GM23248 (cell line): ENCODE results near the gene MGAT4C. TPM values are rescaled to one million over a fixed set of nuclear protein-coding genes. Genes with fewer than 3 reads are reported as not detected.

Experiments used
- DNase-seq: peaks from one replicate; pipeline ENCODE4 v3.0.0-alpha.2; 2015
- H2AFZ ChIP-seq: fragments of 200-600 bp; sonication (generic); 2 replicates; pipeline ENCODE4 v1.6.1; 2016; ENCODE audit warnings: antibody characterized with exemption
- H3F3A ChIP-seq: fragments of 200-600 bp; sonication (generic); 2 replicates; pipeline ENCODE4 v1.6.1; 2016; ENCODE audit warnings: mild to moderate bottlenecking, antibody characterized with exemption, mixed run types; ENCODE audit not compliant: insufficient read depth
- H3K27ac ChIP-seq: fragments of 200-600 bp; sonication (generic); 2 replicates; pipeline ENCODE4 v1.5.1; 2016; ENCODE audit warnings: mild to moderate bottlenecking
- H3K27me3 ChIP-seq: fragments of 200-600 bp; sonication (generic); replicated peaks from 2 replicates; pipeline ENCODE4 v1.6.1; 2016; ENCODE audit warnings: mild to moderate bottlenecking; ENCODE audit not compliant: insufficient read depth
- H3K36me3 ChIP-seq: fragments of 200-600 bp; sonication (generic); 2 replicates; pipeline ENCODE4 v1.6.1; 2016; ENCODE audit warnings: low read depth, mild to moderate bottlenecking
- H3K4me1 ChIP-seq: fragments of 200-600 bp; sonication (generic); 2 replicates; pipeline ENCODE4 v1.6.1; 2016; ENCODE audit warnings: mild to moderate bottlenecking; ENCODE audit not compliant: insufficient read depth
- H3K4me2 ChIP-seq: fragments of 200-600 bp; sonication (generic); one replicate; pipeline ENCODE4 v1.6.1; 2016; ENCODE audit warnings: mild to moderate bottlenecking; ENCODE audit not compliant: unreplicated experiment
- H3K4me3 ChIP-seq: fragments of 200-600 bp; sonication (generic); 2 replicates; pipeline ENCODE4 v1.5.1; 2016; ENCODE audit warnings: mild to moderate bottlenecking
- H3K79me2 ChIP-seq: fragments of 200-600 bp; sonication (generic); 2 replicates; pipeline ENCODE4 v1.6.1; 2016; ENCODE audit warnings: mild to moderate bottlenecking; ENCODE audit not compliant: insufficient read depth
- H3K9ac ChIP-seq: fragments of 200-600 bp; sonication (generic); 2 replicates; pipeline ENCODE4 v1.6.1; 2016; ENCODE audit warnings: mild to moderate bottlenecking
- H3K9me2 ChIP-seq: fragments of 200-600 bp; sonication (generic); 2 replicates; pipeline ENCODE4 v1.6.1; 2016; ENCODE audit warnings: mixed run types, mild to moderate bottlenecking, moderate library complexity; ENCODE audit not compliant: insufficient read depth
- H3K9me3 ChIP-seq: fragments of 200-600 bp; sonication (generic); one replicate; pipeline ENCODE4 v1.6.1; 2017; ENCODE audit warnings: low read depth
- H4K20me1 ChIP-seq: fragments of 200-600 bp; sonication (generic); 2 replicates; pipeline ENCODE4 v1.6.0; 2016; ENCODE audit not compliant: insufficient read depth
- EZH2 ChIP-seq: fragments of 200-600 bp; sonication (generic); IDR thresholded peaks from 2 replicates; pipeline ENCODE4 v1.6.1; 2018; ENCODE audit warnings: antibody characterized with exemption, mild to moderate bottlenecking; ENCODE audit not compliant: insufficient read depth, poor library complexity, severe bottlenecking
- EZH2phosphoT487 ChIP-seq: fragments of 200-600 bp; sonication (generic); IDR thresholded peaks from 2 replicates; pipeline ENCODE4 v1.6.1; 2018; ENCODE audit warnings: antibody characterized with exemption, moderate library complexity, mild to moderate bottlenecking, low read depth; ENCODE audit not compliant: insufficient read depth
- WGBS, 2 experiments: methylation state at CpG; one replicate each; pipeline ENCODE4 v1.1.6; 2015 to 2017; ENCODE audit warnings: low lambda C conversion rate in 2 of 2, low coverage in 1 of 2; ENCODE audit errors: missing lambda C conversion rate in 2 of 2; 5-methylcytosine and 5-hydroxymethylcytosine counted together
- in situ Hi-C: fragments of 300-500 bp; cut with MboI; formaldehyde crosslinking; loops from 2 replicates; pipeline ENCODE4 v1.15.0; 2020
- polyA plus RNA-seq: library from polyadenylated mRNA; unstranded; fragments of >200 nt; fragmentation: Nextera tagmentation; extraction: Ambion mirVana; gene quantifications from 2 replicates; pipeline ENCODE4 v1.2.1, GENCODE V29; 2016
- total RNA-seq: library from RNA; depleted of rRNA; stranded (reverse); fragments of >200 nt; shearing (Covaris generic); gene quantifications from 2 replicates; pipeline ENCODE4 v1.2.3, GENCODE V29; 2014

MGAT4C gene
- total and polyA plus RNA-seq, 2 experiments from 2014 or later = not detected

- in situ Hi-C loops = no loop called here
- TF ChIP-seq EZH2phosphoT487 (no peak), EZH2 (no peak)
- H4K20me1 ChIP-seq = no peaks in the 10 kb centered on the region
Observed at GRCh38 chr12:86241600-86241999, 14.6 kb downstream of the MGAT4C start.

GRCh38 chr12:86234316-86234855, 21.8 kb downstream of the MGAT4C start:
- Histone ChIP-seq H3K9me3 (no peaks in the 10 kb centered on the region), H2AFZ (no peak overlapping the region), H3K27ac (no peak overlapping the region), H3K9ac (no peak overlapping the region), H3K9me2 (no peaks in the 10 kb centered on the region; the same call in 1 of the 2 replicates), H3F3A (no peaks in the 10 kb centered on the region), H3K79me2 (no peaks in the 10 kb centered on the region), H3K36me3 (no peaks in the 10 kb centered on the region), H3K4me3 (no peak overlapping the region), H3K4me2 (no peak overlapping the region), H3K27me3 (no peaks in the 10 kb centered on the region), H4K20me1 (no peaks in the 10 kb centered on the region), H3K4me1 (no peaks in the 10 kb centered on the region)
- TF ChIP-seq EZH2phosphoT487 = no peak
- TF ChIP-seq EZH2 = no peak
- no peak for DNase-seq
- WGBS, 2 experiments = 26 to 37% methylated on average over 2 of the region's 2 CpGs
- in situ Hi-C loops = no loop called here

More at GRCh38 chr12:86241600-86241999, 14.6 kb downstream of the MGAT4C start:
- Histone ChIP-seq H3F3A (no peaks in the 10 kb centered on the region), H3K4me2 (no peak overlapping the region), H3K79me2 (no peaks in the 10 kb centered on the region), H3K9ac (no peak overlapping the region), H2AFZ (no peak overlapping the region), H3K4me1 (no peaks in the 10 kb centered on the region), H3K36me3 (no peaks in the 10 kb centered on the region), H3K27me3 (no peaks in the 10 kb centered on the region), H3K4me3 (no peak overlapping the region), H3K27ac (no peak overlapping the region), H3K9me3 (no peaks in the 10 kb centered on the region), H3K9me2 (no peaks in the 10 kb centered on the region; the same call in 1 of the 2 replicates)
- WGBS, 2 experiments = 28 to 59% methylated on average over 2 of the region's 2 CpGs
- no peak for DNase-seq

GRCh38 chr12:86233126-86233525, 23.1 kb downstream of the MGAT4C start:
- H3K9me3 ChIP-seq = no peaks in the 10 kb centered on the region
- H3K36me3 ChIP-seq = no peaks in the 10 kb centered on the region
- H3K79me2 ChIP-seq = no peaks in the 10 kb centered on the region
- no peak overlapping the region for H3K27ac ChIP-seq
- H3K4me3 ChIP-seq = no peak overlapping the region
- H3K27me3 ChIP-seq = no peaks in the 10 kb centered on the region
- no peaks in the 10 kb centered on the region; the same call in 1 of the 2 replicates for H3K9me2 ChIP-seq
- no peaks in the 10 kb centered on the region for H3F3A ChIP-seq
- H2AFZ ChIP-seq = no peak overlapping the region
- H4K20me1 ChIP-seq = no peaks in the 10 kb centered on the region
- peak; percentile 1 for DNase-seq
- in situ Hi-C loops = no loop called here
- H3K4me2 ChIP-seq = no peak overlapping the region
- WGBS, 2 experiments = 8 to 11% methylated on average over 2 of the region's 2 CpGs
- TF ChIP-seq EZH2 (no peak), EZH2phosphoT487 (no peak)
- H3K9ac ChIP-seq = no peak overlapping the region
- no peaks in the 10 kb centered on the region for H3K4me1 ChIP-seq

- WGBS, 2 experiments = 12 to 19% methylated on average over 8 of the region's 8 CpGs
- Histone ChIP-seq H3K27me3 (no peaks in the 10 kb centered on the region), H3K79me2 (no peaks in the 10 kb centered on the region), H2AFZ (no peak overlapping the region), H4K20me1 (no peaks in the 10 kb centered on the region), H3K36me3 (no peaks in the 10 kb centered on the region), H3K27ac (no peak overlapping the region), H3K4me1 (no peaks in the 10 kb centered on the region), H3K9ac (no peak overlapping the region), H3K9me3 (no peaks in the 10 kb centered on the region), H3K4me2 (no peak overlapping the region), H3K4me3 (no peak overlapping the region), H3K9me2 (no peaks in the 10 kb centered on the region; the same call in 1 of the 2 replicates), H3F3A (no peaks in the 10 kb centered on the region)
- TF ChIP-seq EZH2 (no peak), EZH2phosphoT487 (no peak)
- in situ Hi-C loops = no loop called here
- no peak for DNase-seq
Observed at GRCh38 chr12:86230516-86231146, 25.6 kb downstream of the MGAT4C start.
